HG03095 (cell line): ENCODE results near the gene DCN.
"Not testable (repeated sequence)": the region's sequence is repeated elsewhere in the genome, so short reads cannot be mapped to it uniquely, and the experiment has no call there.

Source experiments
- ATAC-seq: cut with Tn5 transposase; IDR thresholded peaks from one replicate; pipeline ENCODE4 v1.9.1; 2021; ENCODE audit warnings: moderate library complexity; ENCODE audit not compliant: unreplicated experiment

Gene DCN, protein sequence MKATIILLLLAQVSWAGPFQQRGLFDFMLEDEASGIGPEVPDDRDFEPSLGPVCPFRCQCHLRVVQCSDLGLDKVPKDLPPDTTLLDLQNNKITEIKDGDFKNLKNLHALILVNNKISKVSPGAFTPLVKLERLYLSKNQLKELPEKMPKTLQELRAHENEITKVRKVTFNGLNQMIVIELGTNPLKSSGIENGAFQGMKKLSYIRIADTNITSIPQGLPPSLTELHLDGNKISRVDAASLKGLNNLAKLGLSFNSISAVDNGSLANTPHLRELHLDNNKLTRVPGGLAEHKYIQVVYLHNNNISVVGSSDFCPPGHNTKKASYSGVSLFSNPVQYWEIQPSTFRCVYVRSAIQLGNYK

DNA sequence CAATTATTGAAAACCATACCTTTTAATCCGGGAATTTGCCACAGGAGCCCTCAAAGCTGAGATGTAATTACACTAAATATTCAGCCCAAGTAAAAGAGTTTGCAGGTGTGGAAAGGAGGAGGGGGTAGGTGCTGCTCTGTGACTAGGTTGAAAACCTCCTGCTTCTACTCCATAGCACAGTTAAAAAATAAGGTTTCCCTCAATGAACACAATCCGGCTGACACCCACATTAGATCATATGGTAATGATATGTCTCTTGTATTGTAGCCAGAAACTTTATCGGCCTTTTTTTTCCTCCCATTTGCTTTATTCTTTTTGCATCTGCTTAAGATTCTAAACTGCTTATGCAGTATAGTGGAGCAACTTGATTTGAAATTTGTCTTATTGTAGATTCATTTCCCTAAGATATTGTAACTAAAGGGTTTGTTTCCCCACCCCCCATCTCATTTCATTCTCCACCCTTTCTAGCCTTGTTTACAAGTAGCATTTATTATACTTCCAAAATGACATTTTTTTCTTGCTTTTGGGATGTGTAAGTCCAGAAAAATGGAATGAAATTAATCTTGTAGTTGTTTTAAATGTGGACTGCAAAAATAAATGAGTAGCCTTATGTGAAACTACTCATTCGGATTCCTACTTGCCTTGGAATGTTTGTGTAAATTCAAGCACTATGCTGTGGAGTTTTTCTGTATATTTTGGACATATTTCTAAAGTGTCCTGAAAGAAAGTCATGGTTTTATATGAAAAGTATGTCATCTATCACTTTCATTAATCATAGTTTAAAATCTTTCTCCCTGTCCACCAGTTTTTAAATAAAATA is at the start of gene DCN:
TSS of gene DCN (minus strand) at position 182 of the 820 bp plus-strand sequence. CDS start 4,265 bp downstream, outside the sequence.
- no peak for ATAC-seq

DNA sequence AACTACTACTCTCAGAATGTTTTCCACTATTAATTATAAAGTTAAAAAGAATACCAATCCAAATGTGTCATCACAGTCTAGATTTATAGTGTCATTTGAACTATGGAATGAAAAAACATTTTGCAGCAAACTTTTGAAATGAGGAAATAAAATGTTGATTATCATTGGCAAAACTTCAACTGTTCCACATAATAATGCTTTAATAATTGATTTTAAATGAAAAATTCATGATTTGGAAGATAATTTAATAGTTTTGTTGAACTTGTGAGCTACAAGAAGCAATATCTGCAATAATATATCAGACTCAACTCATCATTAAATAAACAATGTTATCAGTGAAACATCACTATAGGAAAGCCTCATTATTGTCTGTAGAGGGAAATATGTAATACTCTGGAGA is 48.2 kb upstream of the DCN start:
- no peak for ATAC-seq

DNA sequence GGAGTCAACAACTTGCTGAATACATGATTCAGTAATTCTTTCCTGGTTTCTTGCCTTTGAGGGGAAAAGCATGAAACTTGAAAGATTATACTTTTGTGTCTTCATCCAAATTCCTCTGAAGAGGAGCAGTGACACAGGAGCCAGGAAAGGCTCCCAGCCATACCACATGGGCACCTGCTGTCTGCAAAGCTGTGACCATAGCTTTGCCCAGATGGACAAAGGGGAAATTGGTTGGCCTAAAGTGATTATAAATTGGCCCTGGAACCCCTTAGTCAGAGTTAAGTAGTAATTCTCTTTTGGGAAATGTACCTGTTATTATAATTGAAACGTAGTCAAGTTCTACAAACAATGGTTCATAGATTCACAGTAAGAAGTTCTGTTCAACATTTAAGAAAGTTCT is 44.3 kb upstream of the DCN start:
- ATAC-seq, result no peak

DNA sequence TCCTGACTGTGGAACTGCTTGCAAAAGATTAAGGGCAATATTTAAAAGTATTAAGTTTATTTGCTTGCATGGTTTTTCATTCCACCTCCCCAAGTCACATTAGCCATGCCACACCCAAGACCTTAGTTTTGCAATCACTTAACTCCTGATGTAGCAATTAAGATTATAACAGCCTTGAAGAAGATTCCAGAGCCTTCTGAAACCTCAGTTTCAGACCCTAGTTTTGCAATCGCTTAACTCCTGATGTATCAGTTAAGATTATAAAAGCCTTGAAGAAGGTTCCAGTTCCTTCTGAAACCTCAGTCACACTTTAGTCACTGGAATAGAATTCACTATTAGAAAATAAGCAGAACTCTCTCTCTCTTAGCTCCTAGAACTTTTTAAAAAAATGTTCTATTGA is 42.7 kb upstream of the DCN start:
- no peak for ATAC-seq

DNA sequence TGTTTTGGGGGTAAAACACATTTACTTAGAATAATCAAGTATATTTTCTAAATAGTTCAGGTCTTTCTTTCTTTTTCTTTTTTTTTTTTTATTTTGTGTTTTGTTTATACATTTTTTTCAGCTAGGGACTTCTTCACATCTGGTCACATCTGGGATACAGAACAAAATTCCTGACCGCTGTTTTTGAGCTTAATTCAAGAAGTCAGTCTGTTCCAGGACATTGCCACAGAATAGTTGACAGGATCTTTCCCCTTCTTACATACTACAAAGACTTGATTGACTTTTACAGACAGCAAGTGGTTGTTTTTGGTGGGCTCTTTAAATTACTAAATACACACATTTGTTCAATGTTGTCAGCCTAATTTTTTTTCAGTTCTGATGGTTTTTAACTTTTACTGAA is 41.8 kb upstream of the DCN start:
- no peak for ATAC-seq

DNA sequence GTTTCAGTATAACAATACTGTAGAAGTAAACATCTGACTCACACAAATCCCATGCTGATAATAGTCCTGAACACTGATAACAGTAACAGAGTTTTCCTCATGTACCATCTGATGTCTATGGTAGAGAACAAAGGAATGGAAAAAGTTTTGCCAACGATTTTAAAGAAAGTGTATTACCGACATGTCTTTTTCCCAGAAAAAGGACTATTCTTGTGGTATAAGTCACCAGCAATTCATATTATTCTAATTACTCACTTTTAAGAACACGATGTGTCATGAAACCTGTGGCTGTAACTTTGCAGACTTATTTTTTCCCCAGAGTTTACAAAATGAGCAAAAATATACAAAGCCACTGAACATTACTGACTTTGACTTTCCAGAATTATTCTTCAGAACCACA is 40.1 kb upstream of the DCN start:
- no peak for ATAC-seq

DNA sequence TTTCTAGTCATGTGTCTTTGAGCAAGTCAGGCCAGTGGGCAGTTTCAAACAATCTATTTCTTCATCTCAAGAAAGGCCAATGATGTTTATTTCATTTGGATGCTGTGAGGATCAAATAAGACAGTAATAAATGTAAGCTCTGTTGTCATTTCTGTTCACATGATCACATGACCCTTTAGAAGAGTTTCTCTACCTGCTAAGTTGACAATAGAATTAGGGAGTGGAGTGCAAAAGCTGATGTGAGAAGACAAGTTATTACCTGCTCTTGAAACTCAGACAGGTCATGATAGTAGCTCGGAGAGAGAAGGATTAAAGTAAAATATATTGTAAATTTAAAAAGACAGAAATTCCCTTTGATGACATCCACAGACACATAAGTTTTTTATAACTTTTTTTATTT is 37.3 kb upstream of the DCN start:
- no peak for ATAC-seq

DNA sequence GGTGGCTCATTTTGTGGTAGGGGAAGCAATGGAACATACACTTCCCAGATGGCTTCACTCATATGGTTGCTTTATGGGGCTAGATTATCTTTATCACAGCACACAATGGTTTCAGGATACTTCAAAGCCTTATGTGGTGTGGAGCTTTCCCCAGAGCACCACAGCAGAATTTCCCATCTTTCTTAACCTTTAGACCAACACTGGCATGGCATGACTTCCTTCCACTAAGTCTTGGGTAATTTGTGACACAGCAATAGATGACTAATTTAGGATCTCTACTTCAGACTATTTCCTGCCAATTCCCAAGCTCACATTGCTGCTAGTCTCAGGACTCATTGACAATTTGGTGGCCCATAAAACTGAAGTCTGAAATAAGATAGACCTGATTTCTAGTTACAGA is 36.9 kb upstream of the DCN start:
- ATAC-seq, result no peak

DNA sequence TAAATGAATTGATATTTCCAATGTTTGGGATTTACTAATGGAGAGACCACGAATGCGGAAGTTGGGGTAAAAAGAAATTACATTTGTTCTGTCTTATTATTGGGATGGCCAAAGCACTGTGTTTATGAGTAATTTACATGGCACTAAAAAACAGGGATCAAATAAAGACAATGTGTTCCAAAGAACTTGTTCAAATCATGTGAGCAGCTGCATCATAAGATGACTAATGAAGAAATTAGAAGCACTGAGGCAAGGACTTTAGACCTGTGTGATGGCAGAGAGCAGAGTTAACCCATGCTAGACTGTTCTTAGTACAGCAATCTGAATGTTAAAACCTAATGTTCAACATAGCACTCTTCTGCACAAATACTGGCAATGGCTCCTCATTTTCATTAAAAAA is 34.3 kb upstream of the DCN start:
- no peak for ATAC-seq

DNA sequence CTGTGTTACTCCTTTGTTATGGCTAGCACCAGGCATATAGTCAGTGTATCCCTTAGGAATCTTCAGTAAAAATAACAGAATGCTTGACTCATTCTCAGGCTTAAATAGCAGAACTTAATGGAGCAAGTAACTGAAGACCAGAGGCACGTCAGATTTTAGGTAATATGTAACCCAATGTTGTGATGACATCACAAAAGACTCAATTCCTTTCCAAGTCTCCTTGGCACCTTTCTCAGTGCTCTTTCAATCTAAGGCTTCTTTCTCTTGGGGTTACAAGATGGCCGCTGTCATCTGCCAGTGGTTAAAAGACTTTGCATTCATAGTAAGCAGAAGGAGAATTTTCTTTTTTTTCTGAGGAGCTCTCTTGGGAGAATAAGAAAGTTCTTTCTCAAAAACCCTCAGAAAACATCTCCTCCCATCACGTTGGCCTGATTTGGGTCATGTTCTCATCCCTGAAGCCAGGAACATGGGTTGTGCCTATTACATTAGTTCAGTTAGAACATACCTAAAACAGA is 33.4 kb upstream of the DCN start:
- no peak for ATAC-seq

DNA sequence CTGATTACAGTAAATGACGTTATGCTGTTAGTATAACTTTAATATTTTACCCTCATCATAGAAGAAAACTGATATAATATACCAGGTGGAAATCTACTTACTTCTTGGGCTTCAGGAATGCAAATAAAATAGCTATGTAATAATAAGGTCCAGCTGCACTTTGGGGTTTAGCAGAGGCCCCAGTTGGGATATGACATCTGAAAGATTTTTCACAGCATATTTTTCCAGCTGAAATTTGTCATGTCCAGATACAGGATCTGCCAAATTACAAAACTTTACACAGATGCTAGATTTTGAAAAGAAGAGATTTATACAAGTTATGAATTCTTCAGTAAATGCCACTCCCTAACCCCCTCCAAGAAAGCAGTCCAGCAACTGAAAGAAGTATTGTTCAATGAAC is 29.2 kb upstream of the DCN start:
- no peak for ATAC-seq

DNA sequence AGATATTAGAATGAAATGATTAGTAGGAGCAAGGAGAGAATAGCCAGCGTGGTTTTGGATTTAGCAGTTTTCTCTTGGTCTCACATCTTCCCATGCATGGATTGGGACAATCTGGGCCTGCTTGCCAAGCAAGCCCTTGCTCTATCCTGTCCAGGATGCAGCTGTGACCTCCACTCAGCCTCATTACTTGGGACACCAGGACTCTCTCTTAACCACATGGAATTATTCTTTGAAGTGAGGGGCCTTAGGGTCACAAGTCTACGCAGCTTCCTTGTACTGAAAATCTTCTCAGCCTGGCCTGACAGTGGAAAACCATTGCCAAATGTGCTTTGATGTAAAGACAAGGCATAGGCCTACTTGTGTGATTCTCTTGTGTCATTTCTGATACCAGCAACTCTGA is 28.0 kb upstream of the DCN start:
- ATAC-seq, result no peak

DNA sequence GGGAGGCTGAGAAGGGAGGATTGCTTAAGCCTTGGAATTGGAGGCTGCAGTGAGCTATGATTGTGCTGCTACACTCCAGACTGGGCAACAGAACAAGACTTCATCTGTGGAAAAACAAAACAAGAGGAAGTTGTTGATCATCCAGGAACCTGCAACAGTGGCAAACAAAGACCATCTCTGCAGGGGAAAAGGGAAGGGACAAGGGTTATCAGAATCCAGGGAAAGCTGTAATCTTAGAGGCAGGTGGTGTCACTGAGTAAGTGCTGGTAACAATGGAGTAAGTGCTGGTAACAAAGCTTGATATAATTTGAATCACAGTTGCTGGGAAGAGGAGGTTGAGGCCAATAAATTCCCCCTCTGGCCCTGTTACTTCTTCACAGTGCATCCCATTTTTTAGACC is 27.5 kb upstream of the DCN start:
- no peak for ATAC-seq

DNA sequence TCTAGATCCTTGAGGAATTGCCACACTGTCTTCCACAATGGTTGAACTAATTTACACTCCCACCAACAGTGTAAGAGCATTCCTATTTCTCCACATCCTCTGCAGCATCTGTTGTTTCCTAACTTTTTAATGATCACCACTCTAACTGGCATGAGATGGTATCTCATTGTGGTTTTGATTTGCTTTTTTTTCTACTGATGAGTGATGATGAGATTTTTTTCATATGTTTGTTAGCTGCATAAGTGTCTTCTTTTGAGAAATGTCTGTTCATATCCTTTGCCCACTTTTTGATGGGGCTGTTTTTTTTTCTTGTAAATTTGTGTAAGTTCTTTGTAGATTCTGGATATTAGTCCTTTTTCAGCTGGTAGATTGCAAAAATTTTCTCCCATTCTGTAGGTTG is 24.7 kb upstream of the DCN start:
- not testable (repeated sequence) for ATAC-seq

DNA sequence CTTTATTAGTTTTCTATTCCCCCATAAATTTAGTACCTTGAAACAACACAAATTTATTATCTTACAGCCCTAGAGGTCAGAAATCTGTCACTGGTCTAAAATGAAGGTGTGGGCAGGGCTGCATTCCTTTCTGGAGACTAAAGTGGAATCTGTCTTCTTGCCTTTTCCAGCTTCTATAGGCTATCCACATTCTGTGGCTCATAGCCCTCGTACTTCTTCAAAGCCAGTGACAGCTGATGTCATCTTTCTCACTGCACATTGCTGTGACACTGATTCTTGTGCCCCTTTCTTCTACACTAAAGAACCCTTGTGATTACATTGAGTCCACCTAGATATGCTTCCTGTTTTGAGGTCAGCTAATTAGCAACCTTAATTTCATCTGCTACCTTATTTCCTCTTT is 23.2 kb upstream of the DCN start:
- no peak for ATAC-seq

DNA sequence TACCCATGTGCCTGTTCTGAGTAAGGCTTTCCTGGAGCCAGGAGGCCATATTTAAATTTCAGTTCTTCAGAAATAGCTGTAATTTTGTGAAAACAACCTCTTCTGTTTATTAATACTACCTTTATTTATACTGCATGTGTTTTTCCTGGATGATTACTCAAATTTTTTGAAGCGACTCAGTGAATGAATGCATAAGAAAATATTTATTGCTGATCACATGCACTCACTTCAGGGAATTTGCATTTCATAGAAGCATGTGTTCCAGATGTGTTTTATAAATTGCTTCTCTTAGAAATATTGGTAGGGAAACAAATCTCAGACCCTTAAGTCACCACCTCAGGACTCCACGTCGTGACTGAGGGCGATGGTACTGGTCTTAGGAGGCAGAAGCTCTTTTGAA is 21.8 kb upstream of the DCN start:
- ATAC-seq, result no peak

DNA sequence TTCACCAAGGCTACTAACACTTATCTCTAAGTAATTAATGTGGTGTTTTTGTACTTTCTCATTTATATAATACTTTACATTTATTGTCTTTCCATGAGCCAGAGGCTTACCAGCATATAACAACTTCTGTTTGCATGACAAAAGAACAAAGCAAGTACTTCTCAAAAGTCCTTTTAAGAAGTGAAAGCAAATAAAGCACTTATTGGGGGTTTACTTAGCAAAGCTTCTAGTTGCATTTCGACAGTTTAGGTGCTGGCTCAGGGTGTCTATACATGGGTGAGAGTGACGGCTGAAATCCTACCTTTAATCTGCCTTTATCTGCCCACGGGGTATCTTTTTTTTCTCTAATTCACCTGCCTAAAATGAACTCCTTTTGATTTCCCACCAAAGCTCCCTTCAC is 21.0 kb upstream of the DCN start:
- no peak for ATAC-seq

DNA sequence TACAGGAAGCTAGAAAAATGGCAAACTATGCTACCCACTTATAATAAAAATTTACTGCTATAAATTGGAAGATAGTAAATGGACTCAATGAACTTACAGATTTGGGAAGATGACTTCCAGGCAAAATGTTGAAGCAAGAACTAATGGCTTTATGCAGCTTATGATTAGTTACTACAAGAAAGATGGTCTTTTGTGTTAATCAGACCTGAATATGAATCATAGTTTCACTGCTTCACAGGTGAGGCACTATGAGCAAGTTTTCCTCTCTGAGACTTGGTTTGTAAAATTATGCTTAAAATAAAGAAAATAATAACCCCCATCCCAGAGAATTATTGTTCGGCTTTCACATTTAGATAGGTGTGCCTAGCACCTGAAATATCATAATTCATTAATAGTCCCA is 19.8 kb upstream of the DCN start:
- ATAC-seq, result no peak

DNA sequence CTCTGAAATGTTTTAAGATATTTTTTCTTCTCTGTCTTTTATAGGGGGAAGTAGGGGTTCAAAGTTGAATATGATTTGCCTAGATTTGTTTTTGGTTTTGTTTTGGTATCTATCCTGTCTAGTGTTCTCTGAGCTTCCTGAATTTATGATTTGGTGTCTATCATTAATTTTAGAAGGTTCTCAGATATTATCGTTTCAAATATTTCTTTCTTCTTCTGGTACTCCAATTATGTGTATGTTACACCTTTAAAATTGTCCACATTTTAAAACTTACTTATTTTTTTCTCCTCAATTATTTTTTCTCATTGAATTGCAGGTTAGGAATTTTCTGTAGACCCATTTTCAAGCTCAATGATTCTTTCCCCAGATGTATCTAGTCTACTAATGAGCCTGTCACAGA is 13.8 kb upstream of the DCN start:
- ATAC-seq, result no peak

DNA sequence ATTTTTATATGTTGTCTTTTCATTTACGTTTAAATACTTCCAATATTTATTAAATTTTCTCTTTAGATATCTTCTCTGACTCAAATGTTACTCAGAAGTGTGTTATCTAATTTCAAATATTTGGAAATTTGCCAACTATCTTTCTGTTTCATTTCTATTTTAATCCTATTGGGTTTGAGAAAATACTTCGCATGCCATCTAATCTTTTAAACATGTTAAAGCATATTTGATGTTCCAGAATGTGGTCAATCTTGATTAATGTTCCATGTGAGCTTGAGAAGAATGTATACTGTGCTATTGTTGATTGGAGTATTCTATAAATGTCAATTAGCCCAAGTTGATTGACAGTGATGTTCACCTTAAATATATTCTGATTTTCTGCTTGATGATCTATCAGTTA is 11.9 kb upstream of the DCN start:
- ATAC-seq, result no peak

DNA sequence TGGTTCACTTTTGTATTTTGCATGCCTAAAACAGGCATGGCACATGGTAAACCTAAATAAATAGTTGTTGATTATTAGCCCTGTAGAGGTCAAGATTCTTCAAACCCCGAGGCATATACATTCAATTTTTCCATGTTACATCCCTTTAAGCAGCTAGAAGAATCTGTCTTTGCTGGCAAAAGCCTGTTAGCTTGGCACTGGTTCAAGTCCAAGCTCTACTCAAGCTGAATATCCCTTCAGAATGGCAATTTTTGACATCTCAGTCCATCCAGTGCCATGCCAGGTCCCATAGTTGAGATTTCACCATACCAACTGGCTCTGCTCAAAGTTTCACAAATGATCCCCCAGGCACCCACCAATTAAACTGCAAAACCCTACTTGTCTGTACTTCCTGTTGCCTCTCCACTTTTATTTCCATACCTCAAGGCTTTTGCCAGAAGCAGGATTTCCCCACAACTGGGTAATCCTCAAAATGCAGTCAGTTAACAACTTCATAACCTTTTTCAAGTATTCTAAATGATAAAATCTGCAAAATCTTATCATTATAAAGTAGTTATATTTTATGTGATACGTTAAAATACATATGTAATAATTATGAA is 9.0 kb upstream of the DCN start:
- no peak for ATAC-seq

DNA sequence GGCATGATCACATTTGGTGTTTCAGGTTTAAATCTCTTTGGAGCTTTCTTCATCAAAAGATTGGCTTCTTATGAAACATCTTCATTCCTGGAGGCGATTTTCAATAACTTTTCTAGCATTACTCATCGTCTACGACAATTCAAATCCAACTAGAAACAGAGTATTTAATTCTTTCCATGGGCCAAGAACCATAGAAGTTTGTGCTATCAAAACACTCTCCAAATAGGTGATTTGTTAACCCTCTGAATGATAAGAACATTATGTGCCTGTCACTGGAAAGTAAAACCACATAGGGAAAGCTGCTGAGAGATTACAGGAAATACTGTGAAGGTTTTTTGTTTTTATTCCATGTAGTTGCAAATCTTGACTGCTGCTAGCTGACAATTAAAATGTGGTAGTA is 6.9 kb upstream of the DCN start:
- ATAC-seq, result no peak
